Endothelial cell of umbilical vein (primary cell): ENCODE results near the gene ERLIN1. TPM values are rescaled to one million over a fixed set of nuclear protein-coding genes. Genes with fewer than 3 reads are reported as not detected.

ENCODE experiments used
- BruUV-seq: library from RNA; stranded (reverse); fragments of 400-500 nt; replicated peaks from 2 replicates; lab custom pipeline; 2021; lab: Mats Ljungman, UMichigan
- CTCF ChIA-PET: fragments of 300-600, 350-600 bp; sonication (Branson Sonifier 250); formaldehyde crosslinking; loops from one replicate; lab custom pipeline; 2021; ENCODE audit warnings: antibody characterized with exemption, inconsistent platforms; lab: Charles Lee
- POLR2A ChIA-PET: fragments of 300-600, 350-600 bp; sonication (Branson Sonifier 250); formaldehyde crosslinking; loops from one replicate; lab custom pipeline; 2021; ENCODE audit warnings: antibody characterized with exemption, inconsistent platforms; lab: Charles Lee
- DNase-seq: peaks from one replicate; pipeline ENCODE4 v3.0.0-alpha.2; 2011; ENCODE audit warnings: low read depth, low spot score
- FAIRE-seq: peaks from 2 replicates; lab custom pipeline; 2011; peaks lifted over from hg19 to GRCh38; lab: Jason Lieb, UNC
- H2AFZ ChIP-seq: 2 replicates; pipeline ENCODE4 v1.6.0; 2012; ENCODE audit warnings: low read depth, low read length, control low read depth, inconsistent platforms
- H3K27ac ChIP-seq: 2 replicates; pipeline ENCODE4 v1.5.1; 2011; ENCODE audit warnings: low read depth, mild to moderate bottlenecking, control low read depth, low read length, moderate library complexity; ENCODE audit not compliant: insufficient read depth
- H3K27me3 ChIP-seq, 2 experiments: 2 replicates each; pipeline versions ENCODE4 v1.6.0 to v1.6.1; 2011; ENCODE audit warnings: low read length in 2 of 2, mixed read lengths in 1 of 2; ENCODE audit not compliant: control insufficient read depth in 2 of 2, insufficient read depth in 2 of 2
- H3K36me3 ChIP-seq, 2 experiments: 2 replicates in 1 of 2; 3 replicates in 1 of 2; pipeline ENCODE4 v1.5.1; 2011; ENCODE audit warnings: low read length in 2 of 2, mild to moderate bottlenecking in 1 of 2, moderate library complexity in 1 of 2; ENCODE audit not compliant: control insufficient read depth in 2 of 2, insufficient read depth in 2 of 2; ENCODE audit errors: extremely low read depth in 1 of 2
- H3K4me1 ChIP-seq: 3 replicates; pipeline ENCODE4 v1.5.1; 2011; ENCODE audit warnings: mild to moderate bottlenecking, low read length; ENCODE audit not compliant: control insufficient read depth, insufficient read depth; ENCODE audit errors: extremely low read depth
- H3K4me2 ChIP-seq: 2 replicates; pipeline ENCODE4 v1.6.1; 2011; ENCODE audit warnings: low read length, control low read depth, mixed read lengths; ENCODE audit not compliant: insufficient read depth
- H3K4me3 ChIP-seq, 3 experiments: fragments of 200-600 bp in 1 of 3; sonication (generic), shearing (Covaris generic) in 1 of 3; replicated peaks in 1 of 3; 2 replicates each; pipeline ENCODE4 v1.5.1; 2011 to 2016; ENCODE audit warnings: control low read depth in 3 of 3, low read length in 3 of 3, mild to moderate bottlenecking in 2 of 3, inconsistent platforms in 1 of 3, low read depth in 1 of 3, moderate library complexity in 1 of 3; ENCODE audit not compliant: insufficient read depth in 1 of 3
- H3K79me2 ChIP-seq: 2 replicates; pipeline ENCODE4 v1.6.0; 2012; ENCODE audit warnings: low read length, inconsistent platforms; ENCODE audit not compliant: control insufficient read depth, insufficient read depth
- H3K9ac ChIP-seq: replicated peaks from 2 replicates; pipeline ENCODE3; 2011; ENCODE audit warnings: low read length, control low read depth; ENCODE audit not compliant: insufficient read depth; ENCODE audit errors: extremely low read depth
- H3K9me1 ChIP-seq: replicated peaks from 3 replicates; pipeline ENCODE4 v1.6.0; 2011; ENCODE audit warnings: mild to moderate bottlenecking, low read length; ENCODE audit not compliant: control insufficient read depth, insufficient read depth; ENCODE audit errors: extremely low read depth
- H3K9me3 ChIP-seq: replicated peaks from 2 replicates; pipeline ENCODE4 v1.5.1; 2012; ENCODE audit warnings: low read length, inconsistent platforms; ENCODE audit not compliant: control insufficient read depth, insufficient read depth
- H4K20me1 ChIP-seq: replicated peaks from 2 replicates; pipeline ENCODE3; 2011; ENCODE audit warnings: mild to moderate bottlenecking, low read length; ENCODE audit not compliant: control insufficient read depth, insufficient read depth; ENCODE audit errors: extremely low read depth
- EZH2 ChIP-seq: IDR thresholded peaks from 2 replicates; pipeline ENCODE4 v1.6.1; 2012; ENCODE audit warnings: borderline replicate concordance, low read depth, mild to moderate bottlenecking, moderate library complexity, low read length, inconsistent platforms; ENCODE audit not compliant: severe bottlenecking
- FOS ChIP-seq: IDR thresholded peaks from 2 replicates; pipeline ENCODE4 v1.6.1; 2011; ENCODE audit warnings: mild to moderate bottlenecking, low read length, moderate library complexity, borderline replicate concordance; ENCODE audit not compliant: insufficient read depth
- GATA2 ChIP-seq: IDR thresholded peaks from 2 replicates; pipeline ENCODE4 v1.7.0; 2011; ENCODE audit warnings: low read depth, mild to moderate bottlenecking, moderate library complexity, mixed read lengths, low read length; ENCODE audit not compliant: insufficient read length, insufficient read depth
- JUN ChIP-seq: IDR thresholded peaks from 2 replicates; pipeline ENCODE4 v1.6.1; 2011; ENCODE audit warnings: borderline replicate concordance, low read depth; ENCODE audit not compliant: insufficient read length, insufficient read depth
- MYC ChIP-seq: IDR thresholded peaks from one replicate; pipeline ENCODE4 v1.6.1; 2011; ENCODE audit warnings: mild to moderate bottlenecking, low read depth, low read length
- POLR2A ChIP-seq: IDR thresholded peaks from 2 replicates; pipeline ENCODE4 v1.6.1; 2012; ENCODE audit warnings: low read depth, mild to moderate bottlenecking, control low read depth, low read length
- POLR2AphosphoS5 ChIP-seq: IDR thresholded peaks from 2 replicates; pipeline ENCODE4 v1.6.1; 2012; ENCODE audit warnings: low read depth, mild to moderate bottlenecking, control low read depth, low read length, moderate library complexity; ENCODE audit not compliant: insufficient read depth
- dilution Hi-C: fragments of 300-500 bp; cut with MboI; formaldehyde crosslinking; loops from one replicate; pipeline ENCODE4 v1.15.0; 2019; ENCODE audit warnings: low sequenced_read_pairs; ENCODE audit not compliant: extremely low pct_ligation_motif_present
- intact Hi-C: fragments of 100-400 bp; cut with micrococcal nuclease; formaldehyde crosslinking; loops from one replicate; pipeline ENCODE4 v1.10.0; 2022
- polyA plus RNA-seq, 4 experiments: library from polyadenylated mRNA; depleted of rRNA in 3 of 4; stranded (reverse) in 3 of 4; unstranded in 1 of 4; fragments of >200 nt; gene quantifications; 2 replicates each; pipeline versions ENCODE4 v1.2.1 to v1.2.3, GENCODE V29; 2011 to 2012; ENCODE audit warnings: missing spikeins in 1 of 4
- total RNA-seq: library from RNA; stranded (reverse); gene quantifications from 2 replicates; pipeline ENCODE4 v1.2.3, GENCODE V29; 2021
- TF ChIP-seq, protein P1 (sequence below): IDR thresholded peaks from 2 replicates; pipeline ENCODE4 v1.6.1; 2011; ENCODE audit not compliant: insufficient read depth, insufficient read length
- TF ChIP-seq, protein P2 (sequence below), 2 donors: IDR thresholded peaks; 1 replicate in 1 of 2; 2 replicates in 1 of 2; pipeline ENCODE4 v1.5.1; 2011; ENCODE audit warnings: low read length in 2 of 2, mild to moderate bottlenecking in 2 of 2, moderate library complexity in 2 of 2, control low read depth in 1 of 2, inconsistent platforms in 1 of 2, low read depth in 1 of 2; ENCODE audit not compliant: insufficient read depth in 1 of 2; ENCODE audit errors: extremely low read depth in 1 of 2

The ERLIN1 gene
- total and polyA plus RNA-seq, 2 donors (not counting 3 experiments of a cell fraction or from before 2014, with no cell fraction given): 30.7 to 51.0 TPM

DNA sequence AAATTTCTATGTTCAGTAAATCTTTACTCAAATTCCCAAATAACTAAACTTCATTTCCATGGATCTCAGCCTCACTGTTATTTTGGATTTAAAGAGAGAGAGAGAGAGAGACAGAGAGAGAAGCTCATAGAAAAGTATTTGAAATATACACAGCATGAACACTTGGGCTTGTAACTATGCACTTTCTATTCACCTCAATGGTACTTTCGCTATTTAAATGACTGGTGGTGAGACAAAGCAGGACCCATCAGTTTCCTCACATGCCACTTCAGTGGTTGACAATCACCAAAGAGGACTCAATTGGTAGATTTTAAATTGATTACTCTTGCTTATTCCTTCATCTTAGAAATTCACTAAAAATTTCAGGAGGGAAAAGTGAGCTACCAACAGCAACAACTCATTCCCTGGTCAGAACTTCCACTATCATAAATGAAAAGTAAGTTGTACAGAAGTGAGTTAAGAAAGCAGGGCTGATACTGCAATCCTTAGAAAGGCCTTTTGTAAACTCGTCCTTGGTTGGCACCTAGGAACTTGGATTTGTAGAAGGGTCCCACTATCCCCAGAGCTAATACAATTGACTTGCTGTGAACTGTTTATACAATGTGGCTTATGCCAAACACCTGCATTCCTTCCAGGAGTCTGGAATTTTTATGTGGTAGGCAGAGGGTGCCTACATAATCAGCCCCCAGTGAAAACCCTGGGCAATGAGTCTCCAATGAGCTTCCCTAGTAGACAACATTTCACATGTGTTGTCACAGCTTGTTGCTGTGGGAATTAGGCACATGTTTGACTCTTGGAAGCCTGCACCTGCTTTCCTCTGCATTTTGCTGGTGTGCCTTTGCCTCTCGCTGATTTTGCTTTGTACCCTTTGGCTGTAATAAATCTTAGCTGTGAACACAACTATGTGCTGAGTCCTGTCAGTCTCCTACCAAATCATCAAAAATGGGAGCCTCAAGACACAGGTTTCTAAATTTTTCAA is 10.8 kb downstream of the ERLIN1 start:
- no TSS peak for BruUV-seq
- Histone ChIP-seq H3K4me3 (no peak overlapping the region), H3K4me1 (no peaks in the 10 kb centered on the region), H3K27me3 (no peaks in the 10 kb centered on the region), H3K9me1 (no peaks in the 10 kb centered on the region), H3K36me3 (peaks cover 12 to 15% of the 10 kb centered on the region in 2 experiments), H3K9ac (no peak overlapping the region), H3K4me2 (no peak overlapping the region), H3K79me2 (peaks cover under 1% of the 10 kb centered on the region), H3K9me3 (no peaks in the 10 kb centered on the region), H4K20me1 (no peaks in the 10 kb centered on the region), H2AFZ (no peak overlapping the region), H3K27ac (no peak overlapping the region)
- intact Hi-C loops (no loop called here), dilution Hi-C loops (no loop called here)
- CTCF ChIA-PET: interaction anchor here (1.1 to 2.6 kb wide), 2 partner anchors 18 to 329 kb away, joined by 3 to 12 read pairs; no protein-coding TSS in a partner anchor
- POLR2A ChIA-PET: no interaction called here
- FAIRE-seq (no peak), DNase-seq (no peak)
- TF ChIP-seq POLR2A: no peak

DNA sequence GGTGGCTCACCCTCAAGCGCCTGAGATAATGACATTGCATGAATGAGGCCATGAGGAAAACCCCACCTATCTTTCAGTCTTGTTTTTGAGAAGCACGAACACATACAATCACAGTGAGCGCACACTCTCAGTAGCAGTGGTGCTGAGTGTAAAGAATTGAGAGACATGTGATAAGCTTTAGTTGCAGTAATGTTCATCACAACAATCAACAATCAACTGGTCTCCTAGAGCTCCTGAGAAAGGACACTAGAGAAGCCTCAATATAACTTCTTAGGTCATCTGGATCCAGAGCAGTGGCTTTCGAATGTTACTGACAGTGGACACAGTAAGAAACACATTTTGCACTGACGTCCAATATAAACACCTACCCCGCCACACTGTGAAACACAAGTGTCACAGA is 12.8 kb downstream of the ERLIN1 start:
- CTCF ChIA-PET: no interaction called here
- POLR2A ChIA-PET: no interaction called here

More for the DNA sequence above, 12.8 kb downstream of the ERLIN1 start:
- Histone ChIP-seq H3K79me2 (no peaks in the 10 kb centered on the region), H3K9me1 (no peaks in the 10 kb centered on the region), H3K4me2 (no peak overlapping the region), H3K4me1 (no peaks in the 10 kb centered on the region), H2AFZ (no peak overlapping the region), H3K36me3 (peaks cover 12 to 15% of the 10 kb centered on the region in 2 experiments), H3K4me3 (no peak overlapping the region), H3K9ac (no peak overlapping the region), H3K27me3 (no peaks in the 10 kb centered on the region), H4K20me1 (no peaks in the 10 kb centered on the region), H3K27ac (no peak overlapping the region), H3K9me3 (no peaks in the 10 kb centered on the region)
- intact Hi-C loops (no loop called here), dilution Hi-C loops (no loop called here)
- no peak for TF ChIP-seq MYC
- no peak for TF ChIP-seq FOS
- TF ChIP-seq POLR2A: no peak
- no peak for TF ChIP-seq JUN
- no peak for TF ChIP-seq POLR2AphosphoS5
- no peak for TF ChIP-seq EZH2
- TF ChIP-seq, protein P1, sequence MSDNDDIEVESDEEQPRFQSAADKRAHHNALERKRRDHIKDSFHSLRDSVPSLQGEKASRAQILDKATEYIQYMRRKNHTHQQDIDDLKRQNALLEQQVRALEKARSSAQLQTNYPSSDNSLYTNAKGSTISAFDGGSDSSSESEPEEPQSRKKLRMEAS: no peak
- TF ChIP-seq GATA2: no peak
- TF ChIP-seq, protein P2, sequence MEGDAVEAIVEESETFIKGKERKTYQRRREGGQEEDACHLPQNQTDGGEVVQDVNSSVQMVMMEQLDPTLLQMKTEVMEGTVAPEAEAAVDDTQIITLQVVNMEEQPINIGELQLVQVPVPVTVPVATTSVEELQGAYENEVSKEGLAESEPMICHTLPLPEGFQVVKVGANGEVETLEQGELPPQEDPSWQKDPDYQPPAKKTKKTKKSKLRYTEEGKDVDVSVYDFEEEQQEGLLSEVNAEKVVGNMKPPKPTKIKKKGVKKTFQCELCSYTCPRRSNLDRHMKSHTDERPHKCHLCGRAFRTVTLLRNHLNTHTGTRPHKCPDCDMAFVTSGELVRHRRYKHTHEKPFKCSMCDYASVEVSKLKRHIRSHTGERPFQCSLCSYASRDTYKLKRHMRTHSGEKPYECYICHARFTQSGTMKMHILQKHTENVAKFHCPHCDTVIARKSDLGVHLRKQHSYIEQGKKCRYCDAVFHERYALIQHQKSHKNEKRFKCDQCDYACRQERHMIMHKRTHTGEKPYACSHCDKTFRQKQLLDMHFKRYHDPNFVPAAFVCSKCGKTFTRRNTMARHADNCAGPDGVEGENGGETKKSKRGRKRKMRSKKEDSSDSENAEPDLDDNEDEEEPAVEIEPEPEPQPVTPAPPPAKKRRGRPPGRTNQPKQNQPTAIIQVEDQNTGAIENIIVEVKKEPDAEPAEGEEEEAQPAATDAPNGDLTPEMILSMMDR (IDR thresholded peaks at IDR 0.05; ENCODE audit: extremely low read depth in 1 of 2, insufficient read depth in 1 of 2, low read depth in 1 of 2, low read length in 2 of 2): no peak
- FAIRE-seq (no peak), DNase-seq (no peak)
- no TSS peak for BruUV-seq
